Measurements from ENCODE around the gene THBS1.

THBS1 gene

GRCh38 chr15:39556461-39556860, 24.4 kb upstream of the THBS1 start:
- H3K36me3 ChIP-seq (replicated peaks; ENCODE audit: insufficient read depth, low read length): no peaks in the 10 kb centered on the region
- H3K27me3 ChIP-seq (replicated peaks; ENCODE audit: insufficient read depth, low read length): no peaks in the 10 kb centered on the region
- no peak for DNase-seq
- H3K27ac ChIP-seq (ENCODE audit: low read length): no peak overlapping the region
- H3K4me3 ChIP-seq (ENCODE audit: low read length): no peak overlapping the region
- no peak overlapping the region for H3K9ac ChIP-seq (ENCODE audit: low read length)
- no peak overlapping the region for H3K4me2 ChIP-seq (ENCODE audit: low read depth, low read length)
- TF ChIP-seq EZH2 (optimal IDR thresholded peaks at IDR 0.05; ENCODE audit: low read depth, low read length) (no peak), EZH2phosphoT487 (IDR thresholded peaks at IDR 0.05; ENCODE audit: low read length) (no peak), CTCF (IDR thresholded peaks at IDR 0.05; ENCODE audit: low read length) (no peak)
- peaks cover 35% of the 10 kb centered on the region for H3K4me1 ChIP-seq (ENCODE audit: low read length)
- H4K20me1 ChIP-seq (ENCODE audit: insufficient read depth, low read length): no peaks in the 10 kb centered on the region
- H2AFZ ChIP-seq (ENCODE audit: low read length): no peak overlapping the region
- H3K79me2 ChIP-seq (ENCODE audit: low read length): no peaks in the 10 kb centered on the region
- peaks cover 12% of the 10 kb centered on the region for H3F3A ChIP-seq (ENCODE audit: insufficient read depth, low read length)
- no peaks in the 10 kb centered on the region for H3K9me2 ChIP-seq (replicated peaks; ENCODE audit: insufficient read depth, low read length)
- H3K9me3 ChIP-seq (replicated peaks; ENCODE audit: insufficient read depth, low read length): no peaks in the 10 kb centered on the region

- H3K9me3 ChIP-seq (replicated peaks; ENCODE audit: insufficient read depth, low read length): no peaks in the 10 kb centered on the region
- H3K4me3 ChIP-seq (ENCODE audit: low read length): no peak overlapping the region
- H3K27me3 ChIP-seq (replicated peaks; ENCODE audit: insufficient read depth, low read length): no peaks in the 10 kb centered on the region
- H4K20me1 ChIP-seq (ENCODE audit: insufficient read depth, low read length): no peaks in the 10 kb centered on the region
- H3K79me2 ChIP-seq (ENCODE audit: low read length): no peaks in the 10 kb centered on the region
- H3K4me2 ChIP-seq (ENCODE audit: low read depth, low read length): no peak overlapping the region
- no peak overlapping the region for H3K27ac ChIP-seq (ENCODE audit: low read length)
- H3K9ac ChIP-seq (ENCODE audit: low read length): no peak overlapping the region
- no peaks in the 10 kb centered on the region for H3K9me2 ChIP-seq (replicated peaks; ENCODE audit: insufficient read depth, low read length)
- H2AFZ ChIP-seq (ENCODE audit: low read length): no peak overlapping the region
- no peaks in the 10 kb centered on the region for H3K36me3 ChIP-seq (replicated peaks; ENCODE audit: insufficient read depth, low read length)
- TF ChIP-seq EZH2 (optimal IDR thresholded peaks at IDR 0.05; ENCODE audit: low read depth, low read length): no peak
- TF ChIP-seq CTCF (IDR thresholded peaks at IDR 0.05; ENCODE audit: low read length): no peak
- no peak for TF ChIP-seq EZH2phosphoT487 (IDR thresholded peaks at IDR 0.05; ENCODE audit: low read length)
- H3K4me1 ChIP-seq (ENCODE audit: low read length): peaks cover 24% of the 10 kb centered on the region
- peaks cover 12% of the 10 kb centered on the region for H3F3A ChIP-seq (ENCODE audit: insufficient read depth, low read length)
- no peak for DNase-seq
Measured at GRCh38 chr15:39558421-39558820, 22.5 kb upstream of the THBS1 start.

GRCh38 chr15:39564972-39565665, 15.8 kb upstream of the THBS1 start:
- no peaks in the 10 kb centered on the region for H3K36me3 ChIP-seq (replicated peaks; ENCODE audit: insufficient read depth, low read length)
- H3F3A ChIP-seq (ENCODE audit: insufficient read depth, low read length): no peaks in the 10 kb centered on the region
- TF ChIP-seq EZH2 (optimal IDR thresholded peaks at IDR 0.05; ENCODE audit: low read depth, low read length): no peak
- no peak for TF ChIP-seq EZH2phosphoT487 (IDR thresholded peaks at IDR 0.05; ENCODE audit: low read length)
- TF ChIP-seq CTCF (IDR thresholded peaks at IDR 0.05; ENCODE audit: low read length): no peak
- no peaks in the 10 kb centered on the region for H3K9me3 ChIP-seq (replicated peaks; ENCODE audit: insufficient read depth, low read length)
- H3K4me2 ChIP-seq (ENCODE audit: low read depth, low read length): no peak overlapping the region
- H3K9me2 ChIP-seq (replicated peaks; ENCODE audit: insufficient read depth, low read length): no peaks in the 10 kb centered on the region
- no peaks in the 10 kb centered on the region for H3K27me3 ChIP-seq (replicated peaks; ENCODE audit: insufficient read depth, low read length)
- H3K9ac ChIP-seq (ENCODE audit: low read length): no peak overlapping the region
- no peaks in the 10 kb centered on the region for H4K20me1 ChIP-seq (ENCODE audit: insufficient read depth, low read length)
- no peak for DNase-seq
- H3K4me3 ChIP-seq (ENCODE audit: low read length): no peak overlapping the region
- no peak overlapping the region for H3K27ac ChIP-seq (ENCODE audit: low read length)
- no peak overlapping the region for H2AFZ ChIP-seq (ENCODE audit: low read length)
- no peaks in the 10 kb centered on the region for H3K4me1 ChIP-seq (ENCODE audit: low read length)
- no peaks in the 10 kb centered on the region for H3K79me2 ChIP-seq (ENCODE audit: low read length)

Measured in MM.1S (cell line).